Measurements from ENCODE around the gene NCAM1. TPM values are rescaled to one million over a fixed set of nuclear protein-coding genes. Genes with fewer than 3 reads are reported as not detected.

The NCAM1 gene
- total RNA-seq, 1 experiment from 2014 or later: not detected

DNA sequence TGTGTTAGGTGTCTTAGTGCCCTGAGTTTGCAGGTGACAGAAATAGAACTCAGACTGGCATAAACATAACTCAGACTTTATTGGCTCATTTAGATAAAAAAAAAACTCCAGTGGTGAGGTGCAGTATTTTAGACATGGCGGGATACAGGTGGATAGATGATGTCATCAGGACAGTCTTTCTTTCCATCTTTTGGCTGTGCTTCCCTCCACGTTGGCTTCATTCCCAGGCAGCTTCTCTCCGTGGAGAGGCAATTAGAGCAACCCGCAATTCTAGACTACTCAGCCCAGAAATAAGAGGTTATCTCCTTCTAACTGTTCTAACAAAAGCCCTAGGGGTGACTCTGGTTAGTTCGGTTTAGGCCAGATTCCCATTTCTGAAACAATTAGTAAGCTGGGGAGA lies 40.5 kb downstream of the NCAM1 start:
- H2AFZ ChIP-seq (ENCODE audit: low read length): no peak overlapping the region
- no peaks in the 10 kb centered on the region for H3K4me1 ChIP-seq (ENCODE audit: insufficient read depth, low read length)
- intact Hi-C loops (cut with micrococcal nuclease): no loop called here
- DNase-seq: no peak
- POLR2A ChIA-PET (ENCODE audit: unreplicated experiment): no interaction called here
- H3K36me3 ChIP-seq (ENCODE audit: low read depth, low read length): no peaks in the 10 kb centered on the region
- no peak overlapping the region for H3K4me2 ChIP-seq (ENCODE audit: low read length)
- no peaks in the 10 kb centered on the region for H3K9me2 ChIP-seq (replicated peaks; ENCODE audit: low read length)
- no peaks in the 10 kb centered on the region for H3K9me3 ChIP-seq (ENCODE audit: low read length)
- H3F3A ChIP-seq (ENCODE audit: low read length, unreplicated experiment): no peaks in the 10 kb centered on the region
- no peak overlapping the region for H3K9ac ChIP-seq (ENCODE audit: low read length)
- no peak for ATAC-seq
- no peaks in the 10 kb centered on the region for H4K20me1 ChIP-seq (ENCODE audit: low read length)
- no peak overlapping the region for H3K4me3 ChIP-seq (ENCODE audit: low read length)
- CTCF ChIA-PET: no interaction called here
- TF ChIP-seq EZH2phosphoT487 (IDR thresholded peaks at IDR 0.05; ENCODE audit: borderline replicate concordance, low read length) (no peak), EZH2 (IDR thresholded peaks at IDR 0.05; ENCODE audit: low read length, unreplicated experiment) (no peak)
- TF ChIP-seq, protein P1, sequence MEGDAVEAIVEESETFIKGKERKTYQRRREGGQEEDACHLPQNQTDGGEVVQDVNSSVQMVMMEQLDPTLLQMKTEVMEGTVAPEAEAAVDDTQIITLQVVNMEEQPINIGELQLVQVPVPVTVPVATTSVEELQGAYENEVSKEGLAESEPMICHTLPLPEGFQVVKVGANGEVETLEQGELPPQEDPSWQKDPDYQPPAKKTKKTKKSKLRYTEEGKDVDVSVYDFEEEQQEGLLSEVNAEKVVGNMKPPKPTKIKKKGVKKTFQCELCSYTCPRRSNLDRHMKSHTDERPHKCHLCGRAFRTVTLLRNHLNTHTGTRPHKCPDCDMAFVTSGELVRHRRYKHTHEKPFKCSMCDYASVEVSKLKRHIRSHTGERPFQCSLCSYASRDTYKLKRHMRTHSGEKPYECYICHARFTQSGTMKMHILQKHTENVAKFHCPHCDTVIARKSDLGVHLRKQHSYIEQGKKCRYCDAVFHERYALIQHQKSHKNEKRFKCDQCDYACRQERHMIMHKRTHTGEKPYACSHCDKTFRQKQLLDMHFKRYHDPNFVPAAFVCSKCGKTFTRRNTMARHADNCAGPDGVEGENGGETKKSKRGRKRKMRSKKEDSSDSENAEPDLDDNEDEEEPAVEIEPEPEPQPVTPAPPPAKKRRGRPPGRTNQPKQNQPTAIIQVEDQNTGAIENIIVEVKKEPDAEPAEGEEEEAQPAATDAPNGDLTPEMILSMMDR (conservative IDR thresholded peaks at IDR 0.05; ENCODE audit: low read depth, low read length): no peak
- H3K27ac ChIP-seq (ENCODE audit: low read length): no peak overlapping the region
- no peaks in the 10 kb centered on the region for H3K79me2 ChIP-seq (ENCODE audit: low read length)
- H3K27me3 ChIP-seq (ENCODE audit: low read length): peaks cover 5% of the 10 kb centered on the region; the same call in 1 of the 2 replicates
- BruUV-seq (replicated peaks): no TSS peak

DNA sequence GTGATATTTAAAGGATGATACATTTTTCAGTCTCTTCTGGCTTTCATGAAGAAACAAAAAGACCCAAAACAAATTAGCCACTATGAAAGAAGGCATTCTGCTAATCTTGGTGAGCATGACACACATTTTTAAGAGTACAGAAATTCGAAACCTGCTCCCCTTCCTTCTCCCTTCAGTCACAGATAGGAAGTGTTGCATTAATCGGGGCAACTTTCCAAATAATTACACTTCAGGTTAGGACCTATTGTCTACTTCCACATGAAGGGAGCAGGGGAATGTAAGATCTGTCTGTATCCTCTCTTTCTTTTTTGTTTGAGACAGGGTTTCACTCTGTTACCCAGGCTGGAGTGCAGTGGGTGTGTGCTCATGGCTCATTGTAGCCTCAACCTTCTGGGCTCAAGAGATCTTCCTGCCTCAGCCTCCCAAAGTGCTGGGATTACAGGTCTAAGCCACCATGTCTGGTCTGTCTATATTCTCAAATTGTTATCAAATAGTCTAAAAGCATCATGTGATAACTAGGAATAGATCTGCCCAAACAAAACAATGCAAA lies 45.8 kb downstream of the NCAM1 start:
- no peak for ATAC-seq
- H2AFZ ChIP-seq (ENCODE audit: low read length): no peak overlapping the region
- H3K27ac ChIP-seq (ENCODE audit: low read length): no peak overlapping the region
- intact Hi-C loops (cut with micrococcal nuclease): no loop called here
- POLR2A ChIA-PET (ENCODE audit: unreplicated experiment): no interaction called here
- H3K36me3 ChIP-seq (ENCODE audit: low read depth, low read length): no peaks in the 10 kb centered on the region
- no peak overlapping the region for H3K4me3 ChIP-seq (ENCODE audit: low read length)
- DNase-seq: no peak
- no peaks in the 10 kb centered on the region for H3F3A ChIP-seq (ENCODE audit: low read length, unreplicated experiment)
- H3K4me2 ChIP-seq (ENCODE audit: low read length): no peak overlapping the region
- H3K9me3 ChIP-seq (ENCODE audit: low read length): no peaks in the 10 kb centered on the region
- no TSS peak for BruUV-seq (replicated peaks)
- no peaks in the 10 kb centered on the region for H3K4me1 ChIP-seq (ENCODE audit: insufficient read depth, low read length)
- CTCF ChIA-PET: no interaction called here
- H3K9me2 ChIP-seq (replicated peaks; ENCODE audit: low read length): no peaks in the 10 kb centered on the region
- peaks cover 5% of the 10 kb centered on the region; the same call in 1 of the 2 replicates for H3K27me3 ChIP-seq (ENCODE audit: low read length)
- no peak overlapping the region for H3K9ac ChIP-seq (ENCODE audit: low read length)
- no peaks in the 10 kb centered on the region for H3K79me2 ChIP-seq (ENCODE audit: low read length)
- TF ChIP-seq, protein P1 (conservative IDR thresholded peaks at IDR 0.05; ENCODE audit: low read depth, low read length): no peak
- TF ChIP-seq EZH2 (IDR thresholded peaks at IDR 0.05; ENCODE audit: low read length, unreplicated experiment) (no peak), EZH2phosphoT487 (IDR thresholded peaks at IDR 0.05; ENCODE audit: borderline replicate concordance, low read length) (no peak)
- no peaks in the 10 kb centered on the region for H4K20me1 ChIP-seq (ENCODE audit: low read length)

DNA sequence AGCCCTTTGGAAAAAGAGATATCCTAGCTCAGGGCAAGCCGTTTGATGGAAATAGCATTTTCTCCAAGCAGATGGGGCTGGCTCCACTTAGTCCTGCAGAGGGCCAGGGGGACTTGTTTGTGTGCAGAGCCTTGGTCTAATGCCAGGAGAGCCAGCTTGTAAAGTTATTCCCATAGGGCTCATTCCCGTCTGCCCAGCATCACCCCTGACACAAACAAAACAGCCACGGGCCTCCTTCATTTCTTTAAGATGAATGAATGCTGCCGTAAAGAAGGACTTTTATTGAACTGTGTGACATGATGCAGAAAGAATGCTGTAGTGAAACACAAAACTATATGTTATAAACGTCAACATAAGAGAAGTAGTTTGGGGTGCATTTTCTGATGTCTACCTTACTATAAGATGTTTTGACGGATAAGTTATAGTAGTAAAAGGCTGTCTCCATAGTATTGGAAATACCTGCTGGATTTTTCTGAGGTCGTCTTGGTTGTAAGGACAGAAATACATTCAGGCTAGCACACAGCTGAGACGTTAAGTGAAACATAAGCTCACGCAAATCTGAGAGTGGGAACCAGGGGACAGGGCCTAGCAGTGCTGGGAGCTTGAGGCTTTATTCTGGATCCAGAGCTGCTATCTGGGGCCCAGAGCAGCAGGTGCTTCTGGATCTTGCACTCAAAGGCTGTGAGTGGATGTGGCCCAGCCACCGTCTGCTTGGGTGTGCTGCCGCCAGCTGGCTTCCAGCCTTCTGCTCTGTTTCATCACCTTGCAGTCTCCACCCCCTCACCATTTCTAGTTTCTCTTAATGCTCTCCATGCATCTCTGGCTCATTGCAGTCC lies 53.3 kb downstream of the NCAM1 start:
- no peaks in the 10 kb centered on the region for H4K20me1 ChIP-seq (ENCODE audit: low read length)
- no peak overlapping the region for H3K27ac ChIP-seq (ENCODE audit: low read length)
- H3K36me3 ChIP-seq (ENCODE audit: low read depth, low read length): no peaks in the 10 kb centered on the region
- H3K4me2 ChIP-seq (ENCODE audit: low read length): no peak overlapping the region
- ATAC-seq: no peak
- H3K4me1 ChIP-seq (ENCODE audit: insufficient read depth, low read length): no peaks in the 10 kb centered on the region
- TF ChIP-seq EZH2 (IDR thresholded peaks at IDR 0.05; ENCODE audit: low read length, unreplicated experiment) (no peak), EZH2phosphoT487 (IDR thresholded peaks at IDR 0.05; ENCODE audit: borderline replicate concordance, low read length) (no peak)
- TF ChIP-seq, protein P1 (conservative IDR thresholded peaks at IDR 0.05; ENCODE audit: low read depth, low read length): no peak
- H3K9me2 ChIP-seq (replicated peaks; ENCODE audit: low read length): no peaks in the 10 kb centered on the region
- H3K9me3 ChIP-seq (ENCODE audit: low read length): no peaks in the 10 kb centered on the region
- H3F3A ChIP-seq (ENCODE audit: low read length, unreplicated experiment): no peaks in the 10 kb centered on the region
- BruUV-seq (replicated peaks): no TSS peak
- ChIA-PET POLR2A (ENCODE audit: unreplicated experiment) (no interaction called here), CTCF (no interaction called here)
- H3K4me3 ChIP-seq (ENCODE audit: low read length): no peak overlapping the region
- no peak overlapping the region for H2AFZ ChIP-seq (ENCODE audit: low read length)
- no peak overlapping the region for H3K9ac ChIP-seq (ENCODE audit: low read length)
- DNase-seq: no peak
- no peaks in the 10 kb centered on the region for H3K79me2 ChIP-seq (ENCODE audit: low read length)
- H3K27me3 ChIP-seq (ENCODE audit: low read length): peaks cover 1% of the 10 kb centered on the region; the same call in 1 of the 2 replicates
- intact Hi-C loops (cut with micrococcal nuclease): no loop called here

Data from PC-3 (cell line).